Adrenal gland (tissue), 5 donors: Measurements from ENCODE around the gene SBDS.

Experiments used
- CTCF ChIP-seq, 6 experiments: fragments of 450-650 bp in 4 of 6; fragments of 200-600 bp in 2 of 6; sonication (generic) in 1 of 6; IDR thresholded peaks; 1 replicate in 5 of 6; 2 replicates in 1 of 6; pipeline versions ENCODE4 v1.5.1 to v1.8.0; 2016 to 2021; ENCODE audit warnings: antibody characterized with exemption in 6 of 6, mild to moderate bottlenecking in 2 of 6, moderate library complexity in 1 of 6
- POLR2A ChIP-seq, 2 donors: fragments of 450-650 bp; IDR thresholded peaks; one replicate each; pipeline ENCODE4 v1.6.1; 2017; ENCODE audit warnings: antibody characterized with exemption in 2 of 2, mild to moderate bottlenecking in 2 of 2, moderate library complexity in 1 of 2
- donor health status: DM: no; HTN: no; CAD: no.

GRCh38 chr7:66994691-66995049 lies 716 bp downstream of the SBDS start:
- TF ChIP-seq CTCF (IDR thresholded peaks at IDR 0.05) (peak in 3 of 6 experiments; percentile 12 to 40 (median 29)), POLR2A (IDR thresholded peaks at IDR 0.05) (peak; percentile 78 to 81)
